PC-9 (cell line): ENCODE measurements around the gene KDM1B. TPM values are rescaled to one million over a fixed set of nuclear protein-coding genes. Genes with fewer than 3 reads are reported as not detected.

Experiments
- BruUV-seq: library from RNA; stranded (reverse); fragments of 400-500 nt; replicated peaks from 2 replicates; lab custom pipeline; 2021; lab: Mats Ljungman, UMichigan
- CTCF ChIA-PET: fragments of 300-600 bp; sonication (Branson Sonifier 250); formaldehyde crosslinking; loops from one replicate; lab custom pipeline; 2022; ENCODE audit warnings: antibody characterized with exemption; lab: Charles Lee
- POLR2A ChIA-PET: fragments of 300-600 bp; sonication (Branson Sonifier 250); formaldehyde crosslinking; loops from one replicate; lab custom pipeline; 2022; ENCODE audit warnings: antibody characterized with exemption; ENCODE audit not compliant: unreplicated experiment; lab: Charles Lee
- DNase-seq, 2 experiments: peaks; one replicate each; pipeline versions ENCODE4 v3.0.0 to v3.0.0-alpha.2; 2015 to 2022; ENCODE audit warnings: mixed read lengths in 1 of 2
- H2AFZ ChIP-seq: fragments of 200-600 bp; sonication (generic); 2 replicates; pipeline ENCODE4 v1.8.1; 2017; ENCODE audit warnings: antibody characterized with exemption
- H3F3A ChIP-seq: fragments of 200-600 bp; sonication (generic); 2 replicates; pipeline ENCODE4 v1.8.1; 2017; ENCODE audit warnings: antibody characterized with exemption, mild to moderate bottlenecking, low read depth; ENCODE audit not compliant: insufficient read depth
- H3K27ac ChIP-seq: fragments of 200-600 bp; sonication (generic); 2 replicates; pipeline ENCODE4 v1.6.1; 2016; ENCODE audit warnings: mixed run types
- H3K27me3 ChIP-seq: fragments of 200-600 bp; sonication (generic); 2 replicates; pipeline ENCODE4 v1.6.1; 2016; ENCODE audit warnings: low read depth, mixed run types; ENCODE audit not compliant: insufficient read depth
- H3K36me3 ChIP-seq: fragments of 200-600 bp; sonication (generic); 2 replicates; pipeline ENCODE4 v1.6.1; 2016; ENCODE audit warnings: low read depth, mixed run types
- H3K4me1 ChIP-seq: fragments of 200-600 bp; sonication (generic); replicated peaks from 2 replicates; pipeline ENCODE4 v1.6.1; 2016; ENCODE audit warnings: mixed run types; ENCODE audit not compliant: insufficient read depth
- H3K4me2 ChIP-seq: fragments of 200-600 bp; sonication (generic); 2 replicates; pipeline ENCODE4 v1.6.1; 2017; ENCODE audit warnings: mixed run types
- H3K4me3 ChIP-seq: fragments of 200-600 bp; sonication (generic); 2 replicates; pipeline ENCODE4 v1.6.1; 2016; ENCODE audit warnings: mixed run types
- H3K79me2 ChIP-seq: fragments of 200-600 bp; sonication (generic); 2 replicates; pipeline ENCODE4 v1.6.1; 2017; ENCODE audit warnings: low read depth, mixed run types
- H3K9me2 ChIP-seq: fragments of 200-600 bp; sonication (generic); 2 replicates; pipeline ENCODE4 v1.8.1; 2017; ENCODE audit warnings: mild to moderate bottlenecking; ENCODE audit not compliant: insufficient read depth
- H3K9me3 ChIP-seq: fragments of 200-600 bp; sonication (generic); 2 replicates; pipeline ENCODE4 v1.8.1; 2016; ENCODE audit warnings: low read depth; ENCODE audit not compliant: insufficient read depth
- H4K20me1 ChIP-seq: fragments of 200-600 bp; sonication (generic); 2 replicates; pipeline ENCODE4 v1.8.1; 2017; ENCODE audit not compliant: insufficient read depth
- EZH2 ChIP-seq: fragments of 200-600 bp; sonication (generic); IDR thresholded peaks from 2 replicates; pipeline ENCODE4 v1.8.0; 2017; ENCODE audit warnings: antibody characterized with exemption, low read depth
- intact Hi-C: fragments of 100-400 bp; cut with micrococcal nuclease; formaldehyde crosslinking; loops from one replicate; pipeline ENCODE4 v1.10.0; 2022; ENCODE audit not compliant: unreplicated experiment
- total RNA-seq: library from RNA; stranded (reverse); gene quantifications from 2 replicates; pipeline ENCODE4 v1.2.3, GENCODE V29; 2021
- TF ChIP-seq, protein P1 (sequence below): fragments of 200-600 bp; sonication (generic); conservative IDR thresholded peaks from 2 replicates; pipeline ENCODE4 v1.6.1; 2017; ENCODE audit warnings: mixed run types, antibody characterized with exemption, mild to moderate bottlenecking, moderate library complexity

Gene KDM1B
- total RNA-seq, 1 experiment from 2014 or later = 21.5 TPM

DNA sequence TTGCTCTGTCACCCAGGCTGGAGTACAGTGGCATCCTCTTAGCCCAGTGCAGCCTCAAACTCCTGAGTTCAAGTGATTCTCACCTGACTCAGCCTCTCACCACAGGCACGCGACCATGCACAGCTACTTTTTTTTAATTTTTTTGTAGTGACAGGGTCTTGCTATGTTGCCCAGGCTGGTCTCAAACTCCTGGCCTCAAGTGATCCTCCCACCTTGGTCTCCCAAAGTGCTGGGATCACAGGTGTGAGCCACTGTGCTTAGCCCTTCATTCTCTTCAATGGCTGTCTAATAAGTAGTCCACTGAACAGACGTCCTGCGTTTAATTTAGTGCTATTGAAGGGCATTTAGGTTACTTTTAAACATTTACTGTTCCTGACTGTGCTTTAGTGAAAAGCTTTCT is 27.3 kb downstream of the KDM1B start:
- DNase-seq = no peak
- Histone ChIP-seq H3K36me3 (no peaks in the 10 kb centered on the region), H3F3A (peaks cover 12% of the 10 kb centered on the region; the same call in 1 of the 2 replicates), H3K4me2 (no peak overlapping the region), H2AFZ (no peak overlapping the region), H3K79me2 (no peaks in the 10 kb centered on the region), H3K4me3 (no peak overlapping the region), H4K20me1 (no peaks in the 10 kb centered on the region), H3K9me2 (no peaks in the 10 kb centered on the region), H3K27ac (no peak overlapping the region), H3K9me3 (no peaks in the 10 kb centered on the region), H3K4me1 (peaks cover 23% of the 10 kb centered on the region), H3K27me3 (no peaks in the 10 kb centered on the region)
- ChIA-PET POLR2A (no interaction called here), CTCF (interaction anchor here (0.7 kb wide), 1 partner anchor 79 kb away, joined by 3 read pairs; no protein-coding TSS in a partner anchor)
- TF ChIP-seq EZH2 = no peak
- TF ChIP-seq, protein P1, sequence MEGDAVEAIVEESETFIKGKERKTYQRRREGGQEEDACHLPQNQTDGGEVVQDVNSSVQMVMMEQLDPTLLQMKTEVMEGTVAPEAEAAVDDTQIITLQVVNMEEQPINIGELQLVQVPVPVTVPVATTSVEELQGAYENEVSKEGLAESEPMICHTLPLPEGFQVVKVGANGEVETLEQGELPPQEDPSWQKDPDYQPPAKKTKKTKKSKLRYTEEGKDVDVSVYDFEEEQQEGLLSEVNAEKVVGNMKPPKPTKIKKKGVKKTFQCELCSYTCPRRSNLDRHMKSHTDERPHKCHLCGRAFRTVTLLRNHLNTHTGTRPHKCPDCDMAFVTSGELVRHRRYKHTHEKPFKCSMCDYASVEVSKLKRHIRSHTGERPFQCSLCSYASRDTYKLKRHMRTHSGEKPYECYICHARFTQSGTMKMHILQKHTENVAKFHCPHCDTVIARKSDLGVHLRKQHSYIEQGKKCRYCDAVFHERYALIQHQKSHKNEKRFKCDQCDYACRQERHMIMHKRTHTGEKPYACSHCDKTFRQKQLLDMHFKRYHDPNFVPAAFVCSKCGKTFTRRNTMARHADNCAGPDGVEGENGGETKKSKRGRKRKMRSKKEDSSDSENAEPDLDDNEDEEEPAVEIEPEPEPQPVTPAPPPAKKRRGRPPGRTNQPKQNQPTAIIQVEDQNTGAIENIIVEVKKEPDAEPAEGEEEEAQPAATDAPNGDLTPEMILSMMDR = no peak
- intact Hi-C loops = no loop called here
- no TSS peak for BruUV-seq

DNA sequence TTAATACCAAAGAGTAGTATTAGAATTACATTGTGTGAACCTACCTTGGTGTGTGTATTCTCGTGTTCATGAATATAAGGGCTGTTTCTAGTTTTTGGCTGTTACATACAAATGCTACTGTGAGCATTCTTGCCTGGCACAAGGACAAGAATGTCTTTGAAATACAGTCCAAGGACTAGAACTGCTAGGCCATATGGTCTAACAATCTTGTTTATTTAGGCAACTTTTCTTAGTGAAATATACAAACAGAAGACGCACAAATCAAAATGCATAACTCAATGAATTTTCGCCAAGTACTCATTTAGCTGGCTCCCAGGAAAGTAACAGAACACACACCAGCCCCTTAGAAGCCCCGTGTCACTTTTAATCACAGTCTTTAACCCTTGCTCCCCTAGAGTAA is 28.5 kb downstream of the KDM1B start:
- ChIA-PET POLR2A (no interaction called here), CTCF (no interaction called here)

DNA sequence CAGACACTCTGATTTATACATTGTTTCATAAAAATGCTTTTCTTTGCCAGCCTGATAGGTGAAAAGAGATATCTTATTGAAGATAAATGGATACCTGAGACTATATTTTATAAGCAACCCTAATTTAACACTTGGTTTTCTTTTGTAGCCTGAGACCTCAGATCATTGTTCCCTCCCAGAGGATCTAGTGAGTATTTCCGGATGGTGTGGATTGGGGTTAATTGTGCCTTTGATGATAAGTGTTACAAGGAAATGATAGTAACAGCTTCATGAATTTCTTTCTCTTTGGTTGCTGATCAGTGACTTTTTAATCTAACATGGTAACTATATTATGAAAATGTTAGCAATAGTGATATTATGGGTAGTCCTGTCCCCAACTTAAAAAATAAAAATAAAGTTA is 30.4 kb downstream of the KDM1B start:
- Histone ChIP-seq H3K4me1 (peaks cover 23% of the 10 kb centered on the region), H3K4me3 (no peak overlapping the region), H3K79me2 (no peaks in the 10 kb centered on the region), H3K27me3 (no peaks in the 10 kb centered on the region), H4K20me1 (no peaks in the 10 kb centered on the region), H3K27ac (peak overlapping the region; percentile 63), H3K9me2 (no peaks in the 10 kb centered on the region), H3F3A (peaks cover 12% of the 10 kb centered on the region; the same call in 1 of the 2 replicates), H3K9me3 (no peaks in the 10 kb centered on the region), H3K36me3 (no peaks in the 10 kb centered on the region), H3K4me2 (peak overlapping the region; percentile 57), H2AFZ (peak overlapping the region; percentile 66; the same call in 1 of the 2 replicates)
- TF ChIP-seq, protein P1 = no peak
- TF ChIP-seq EZH2 = no peak
- POLR2A ChIA-PET = no interaction called here
- DNase-seq = no peak
- intact Hi-C loops = no loop called here
- CTCF ChIA-PET = no interaction called here
- no TSS peak for BruUV-seq

More for the DNA sequence above, 28.5 kb downstream of the KDM1B start:
- Histone ChIP-seq H3K79me2 (no peaks in the 10 kb centered on the region), H3K36me3 (no peaks in the 10 kb centered on the region), H3K27me3 (no peaks in the 10 kb centered on the region), H3K4me3 (no peak overlapping the region), H3F3A (peaks cover 12% of the 10 kb centered on the region; the same call in 1 of the 2 replicates), H3K9me3 (no peaks in the 10 kb centered on the region), H3K9me2 (no peaks in the 10 kb centered on the region), H3K4me1 (peaks cover 23% of the 10 kb centered on the region), H3K27ac (no peak overlapping the region), H4K20me1 (no peaks in the 10 kb centered on the region), H3K4me2 (no peak overlapping the region), H2AFZ (no peak overlapping the region)
- no peak for TF ChIP-seq EZH2
- TF ChIP-seq, protein P1 = no peak
- intact Hi-C loops = no loop called here
- DNase-seq = no peak
- no TSS peak for BruUV-seq
